ENCODE results near the gene GNG7.
A peak's percentile ranks its signal among the peaks of the same experiment; 100 is the strongest.

GNG7 gene

DNA sequence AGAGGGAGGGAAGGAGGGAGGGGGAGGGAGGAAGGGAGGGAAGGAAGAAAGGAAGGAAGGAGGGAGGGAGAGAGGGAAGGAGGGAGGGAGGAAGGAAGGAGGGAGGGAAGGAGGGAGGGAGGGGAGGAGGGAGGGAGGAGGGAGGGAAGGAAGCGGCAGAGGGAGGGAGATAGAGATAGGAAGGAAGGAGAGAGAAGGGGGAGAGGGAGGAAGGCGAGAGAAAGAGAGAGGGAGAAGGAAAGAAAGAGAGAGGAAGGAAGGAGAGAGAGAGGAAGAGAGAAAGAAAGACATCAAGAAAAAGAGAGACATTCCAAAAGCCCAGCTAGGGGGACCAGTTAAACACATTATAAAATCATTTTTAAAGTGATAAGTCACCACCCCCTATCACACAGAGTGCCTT is 62.5 kb downstream of the GNG7 start:
- DNase-seq, result no peak

DNA sequence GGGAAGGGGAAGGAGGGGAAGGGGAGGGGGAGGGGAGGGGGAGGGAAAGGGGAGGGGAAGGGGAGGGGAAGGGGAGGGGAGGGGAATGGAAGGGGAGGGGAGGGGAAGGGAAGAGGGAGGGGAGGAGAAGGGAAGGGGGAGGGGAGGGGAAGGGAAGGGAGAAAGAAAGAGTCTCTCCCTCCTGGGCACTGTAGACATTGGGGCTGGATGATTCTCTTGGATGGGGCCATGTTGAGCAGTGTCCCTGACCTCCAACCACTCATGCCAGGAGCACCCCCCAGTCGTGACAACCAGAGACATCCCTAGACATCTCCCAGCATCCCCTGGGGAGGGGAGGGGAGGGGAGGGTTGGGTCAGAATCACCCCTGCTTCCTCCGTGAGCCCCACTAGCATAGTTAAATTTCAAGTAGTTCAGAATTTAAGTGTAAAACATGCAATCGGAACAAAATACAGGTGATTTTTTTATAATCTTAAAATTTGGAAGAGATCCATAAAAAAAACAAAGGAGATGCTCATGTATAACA is 64.0 kb downstream of the GNG7 start:
- DNase-seq, result no peak

DNA sequence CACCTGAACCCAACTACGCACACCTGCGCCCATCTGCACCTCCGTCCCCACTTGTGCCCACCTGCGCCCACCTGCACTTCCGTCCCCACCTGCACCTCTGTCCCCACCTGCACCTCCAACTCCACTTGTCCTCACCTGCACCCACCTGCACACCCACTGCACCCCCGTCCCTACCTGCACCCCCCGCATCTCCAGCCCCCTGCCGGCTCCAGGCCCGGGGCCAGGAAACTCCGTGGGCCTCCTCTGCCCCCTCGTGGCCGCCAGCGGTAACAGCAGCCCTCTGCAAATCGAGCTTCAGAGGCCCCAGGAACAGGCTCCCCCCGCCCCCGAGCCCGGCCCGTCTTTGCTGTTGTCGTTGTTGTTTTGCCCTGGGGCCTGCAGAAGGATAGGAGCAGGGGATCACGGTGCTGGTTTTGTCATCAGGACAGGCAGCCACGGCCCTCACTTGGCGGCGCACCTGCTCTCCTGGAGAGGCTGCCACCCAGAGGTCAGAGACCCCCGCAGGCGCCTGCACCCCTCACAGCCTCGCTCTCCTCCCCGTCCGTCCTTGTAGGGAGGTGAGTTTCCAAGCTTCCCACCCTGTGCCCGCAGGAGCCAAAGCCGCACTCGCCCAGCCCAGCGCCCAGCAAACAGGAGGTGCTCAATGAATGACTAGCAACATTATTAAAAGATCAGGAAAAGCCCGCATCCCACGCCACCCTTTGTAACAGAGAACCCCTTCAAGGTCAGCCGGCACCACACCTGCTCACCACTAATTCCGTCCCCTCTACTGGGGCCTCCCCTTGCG is 65.4 kb downstream of the GNG7 start:
- DNase-seq, result peak; percentile 66

DNA sequence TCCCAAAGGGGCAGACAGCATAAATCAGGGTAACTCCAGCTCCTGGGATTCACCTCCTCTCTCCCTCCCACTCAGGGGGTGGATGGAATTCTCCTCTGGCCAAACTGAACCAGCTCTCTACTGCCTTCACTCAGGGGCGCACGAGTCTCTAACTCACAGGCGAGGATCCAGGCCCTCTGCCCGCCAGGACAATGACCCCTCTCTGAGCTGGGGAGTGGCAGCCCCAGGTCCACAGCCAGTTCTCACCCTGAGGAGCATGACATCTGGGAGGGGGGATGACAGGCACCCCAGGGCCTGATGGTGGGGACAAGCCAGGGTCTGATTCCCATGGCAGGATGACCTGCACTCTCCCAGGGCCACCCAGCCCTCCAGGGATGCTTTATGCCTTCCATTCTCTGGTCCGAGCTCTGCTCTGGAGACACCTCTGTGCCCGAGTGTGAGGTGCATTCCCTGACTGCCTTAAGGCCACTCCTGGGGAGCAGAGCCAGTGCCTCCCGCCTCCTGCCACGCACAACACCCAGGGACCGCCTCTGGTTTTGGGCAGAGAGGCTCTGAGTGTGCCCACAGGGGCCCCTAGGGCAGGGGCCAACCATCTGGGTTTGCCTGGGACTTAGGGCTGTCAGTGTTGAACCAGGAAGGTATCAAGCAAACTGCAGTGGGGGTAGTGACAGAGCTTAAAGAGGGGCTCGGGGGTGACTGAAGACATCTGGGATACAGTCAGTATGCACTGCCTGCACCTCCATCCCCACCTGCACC is 66.2 kb downstream of the GNG7 start:
- no peak for DNase-seq

DNA sequence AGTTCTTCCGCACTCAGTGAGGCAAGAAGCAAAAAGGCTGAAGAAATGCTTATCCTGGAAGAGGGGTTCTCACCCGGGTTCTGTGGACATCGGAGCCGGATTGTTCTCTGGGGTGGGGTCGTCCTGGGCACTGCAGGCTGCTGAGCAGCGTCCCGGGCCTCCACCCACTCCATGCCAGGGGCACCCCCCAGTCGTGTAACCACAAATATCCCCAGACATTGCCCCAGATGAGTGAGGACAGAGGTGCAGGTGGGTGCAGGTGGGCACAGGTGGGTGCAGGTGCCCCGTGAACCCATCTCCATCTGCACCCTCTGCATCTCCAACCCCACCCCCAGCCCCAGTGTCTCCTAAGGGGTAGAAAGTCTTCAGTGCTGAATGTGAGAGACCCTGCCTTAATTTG is 67.5 kb downstream of the GNG7 start:
- DNase-seq, result no peak

DNA sequence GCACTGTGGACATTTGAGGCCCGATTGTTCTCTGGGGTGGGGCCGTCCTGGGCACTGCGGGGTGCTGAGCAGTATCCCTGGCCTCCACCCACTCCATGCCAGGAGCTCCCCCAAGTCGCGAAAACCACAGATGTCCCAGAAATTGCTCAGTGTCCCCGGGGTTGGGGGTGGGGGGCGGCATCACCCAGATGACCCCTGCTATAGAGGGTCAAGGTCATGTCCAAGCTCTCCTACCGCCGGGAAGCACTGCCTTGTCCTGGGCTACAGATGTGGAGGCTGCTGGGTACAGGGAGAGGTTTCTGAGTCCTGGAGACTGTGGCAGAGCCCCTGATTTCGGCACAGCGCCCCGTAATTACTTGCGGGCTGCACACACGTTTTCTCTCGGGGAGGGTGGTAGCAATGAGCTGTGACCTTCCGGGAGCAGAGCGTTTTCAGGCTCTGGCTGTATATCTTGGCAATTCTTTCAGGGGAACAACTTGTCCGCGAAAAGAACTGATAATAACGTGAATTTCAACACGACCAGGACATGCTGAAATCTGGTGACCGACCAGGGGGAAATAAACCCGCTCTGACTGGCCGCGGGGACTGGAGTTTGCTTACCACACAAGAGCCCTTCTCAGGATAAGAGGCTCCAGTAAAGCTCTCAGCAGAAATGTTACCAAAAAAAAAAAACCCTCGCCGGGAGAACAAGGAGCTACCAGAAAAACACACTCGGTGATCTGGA is 68.1 kb downstream of the GNG7 start:
- DNase-seq, result no peak

DNA sequence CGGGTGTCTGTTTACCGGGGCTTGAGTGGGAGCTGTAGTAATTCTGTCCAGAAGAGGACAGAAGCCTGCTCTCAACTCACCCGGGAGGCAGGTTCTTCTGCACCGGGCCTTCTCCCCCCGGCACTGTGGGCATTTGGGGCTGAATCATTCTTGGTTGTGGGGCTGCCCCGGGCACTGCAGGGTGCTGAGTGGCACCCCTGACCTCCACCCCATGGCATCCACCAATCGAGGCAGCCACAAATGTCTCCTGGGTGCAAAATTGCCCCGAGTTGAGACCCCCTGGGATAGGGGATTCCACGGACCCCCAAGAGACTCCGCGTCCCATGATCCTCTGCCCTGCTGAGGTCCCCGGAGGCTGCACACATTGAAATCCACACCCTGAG is 68.8 kb downstream of the GNG7 start:
- no peak for DNase-seq

DNA sequence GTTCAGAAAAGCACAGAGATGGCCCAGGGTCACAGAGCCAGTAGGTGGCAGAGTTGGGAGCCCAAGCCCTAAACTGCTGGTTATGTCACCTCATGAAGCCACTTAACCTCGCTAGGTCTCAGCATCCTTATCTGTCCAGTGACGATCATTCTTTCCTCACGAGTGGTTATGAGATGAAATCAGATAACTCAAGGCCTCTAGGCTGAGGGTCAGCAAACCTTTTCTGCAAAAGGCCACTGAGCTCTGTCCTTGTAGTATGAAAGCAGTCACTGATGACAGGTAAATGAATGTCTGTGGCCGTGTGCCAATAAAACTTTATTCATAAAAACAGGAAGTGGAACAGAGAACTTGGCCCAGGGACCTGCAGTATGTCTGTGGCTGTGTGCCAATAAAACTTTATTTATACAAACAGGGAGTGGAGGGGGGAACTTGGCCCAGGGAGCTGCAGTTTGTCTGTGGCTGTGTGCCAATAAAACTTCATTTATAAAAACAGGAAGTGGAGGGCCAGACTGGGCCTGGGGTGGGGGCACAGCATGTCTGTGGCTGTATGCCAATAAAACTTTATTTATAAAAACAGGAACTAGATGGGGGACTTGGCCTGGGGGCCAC is 71.2 kb downstream of the GNG7 start:
- DNase-seq, result no peak

DNA sequence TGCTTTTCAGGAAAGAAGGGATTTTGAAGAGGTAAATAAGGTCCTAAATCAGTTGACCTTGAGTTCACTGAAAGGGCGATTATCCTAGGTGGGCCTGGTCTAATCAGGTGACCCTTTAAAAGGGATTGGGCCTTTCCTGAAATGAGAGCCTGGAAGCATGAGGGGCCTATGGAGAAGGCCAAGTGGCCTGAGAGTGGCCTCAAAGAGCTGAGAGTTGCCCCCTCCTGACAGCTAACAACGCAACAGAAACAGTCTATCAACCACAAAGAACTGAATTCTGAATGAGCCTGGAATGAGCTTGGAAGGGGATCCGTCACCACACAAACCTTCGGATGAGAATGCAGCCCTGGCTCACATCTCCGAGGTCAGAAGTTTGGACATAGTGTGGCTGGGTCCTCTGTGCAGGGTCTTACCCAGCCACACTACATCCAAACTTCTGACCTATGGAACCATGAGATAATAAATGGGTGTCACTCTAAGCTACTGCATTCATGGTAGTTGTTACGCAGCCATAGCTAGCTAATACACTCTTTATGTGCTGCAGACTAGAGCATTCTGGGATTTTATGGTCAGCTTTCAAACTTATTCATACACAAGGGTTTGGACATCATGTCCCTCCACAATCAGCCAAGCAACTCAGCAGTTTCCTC is 72.0 kb downstream of the GNG7 start:
- no peak for DNase-seq

DNA sequence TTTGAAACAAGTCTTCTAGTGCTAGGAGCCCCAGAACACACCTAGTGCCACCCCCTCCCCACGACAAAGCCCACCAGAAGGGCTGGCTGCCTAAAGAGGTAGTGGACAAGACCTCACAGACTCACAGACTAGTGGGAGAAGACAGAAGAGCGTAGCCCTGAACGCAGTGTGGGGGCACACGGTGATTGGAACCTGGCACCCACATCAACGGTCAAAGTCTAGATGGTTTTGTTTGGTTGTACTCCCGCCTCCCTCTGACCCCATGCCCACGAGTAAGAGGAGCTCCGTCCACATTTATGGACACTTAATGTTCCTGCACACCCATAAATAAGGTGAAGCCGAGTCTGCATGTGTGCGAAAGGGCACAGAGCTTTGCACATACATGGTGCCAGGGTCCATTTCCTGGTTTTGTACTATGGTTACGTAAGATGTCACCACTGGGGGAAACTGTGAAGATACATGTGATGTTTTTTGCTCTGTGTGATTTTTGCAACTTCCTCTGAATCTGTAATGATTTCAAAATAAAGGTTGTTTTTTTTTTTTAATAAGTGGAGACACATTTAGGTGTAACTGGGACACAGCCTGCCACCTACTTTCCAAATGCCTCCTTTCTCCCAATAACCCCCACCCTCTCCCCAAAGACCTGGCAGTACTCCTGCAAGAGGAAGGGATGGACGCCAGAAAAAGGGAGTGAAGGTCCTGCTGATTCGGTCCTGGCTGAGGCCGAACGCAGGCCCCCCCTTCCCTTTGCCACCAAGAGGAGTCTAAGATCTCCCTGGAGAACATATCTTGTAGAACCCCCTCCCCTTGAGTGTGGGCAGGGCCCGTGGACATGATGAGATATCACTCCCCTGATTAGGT is 72.8 kb downstream of the GNG7 start:
- DNase-seq, result no peak

DNA sequence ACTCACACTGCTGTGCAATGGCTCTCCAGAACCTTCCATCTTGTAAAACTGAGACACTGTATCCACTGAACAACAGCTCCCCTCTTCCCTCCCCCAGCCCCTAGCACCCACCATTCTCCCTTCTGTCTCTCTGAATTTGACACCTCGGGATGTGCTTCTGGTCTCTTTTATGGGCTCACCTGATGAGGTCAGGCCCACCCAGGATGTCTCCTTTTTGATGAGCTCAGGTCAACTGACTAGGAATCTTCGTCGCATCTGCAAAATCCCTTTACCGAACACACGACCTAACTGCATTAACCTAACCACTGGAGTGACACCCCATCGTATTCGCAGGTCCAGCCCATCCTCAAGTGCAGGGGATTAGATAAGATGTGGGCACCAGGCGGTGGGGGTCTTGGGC is 73.9 kb downstream of the GNG7 start:
- DNase-seq, result no peak

DNA sequence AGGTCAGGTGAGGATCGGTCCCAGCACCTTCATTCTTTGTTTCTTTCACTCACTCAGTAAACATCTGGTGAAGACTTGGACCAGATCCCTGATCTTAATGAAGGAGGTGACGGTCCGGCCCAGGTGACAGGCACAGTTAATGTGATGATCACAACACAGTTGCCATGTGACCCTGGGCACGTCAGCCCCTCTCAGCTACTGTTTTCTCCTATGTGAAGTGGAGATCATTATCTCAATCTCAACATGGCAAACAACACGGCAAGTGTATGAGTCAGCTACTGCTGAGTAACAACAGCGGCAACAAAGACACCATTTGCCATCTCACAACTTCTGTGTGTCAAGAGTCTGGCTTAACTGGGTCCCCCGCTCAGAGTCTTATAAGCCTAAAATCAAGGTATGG is 74.6 kb downstream of the GNG7 start:
- DNase-seq, result no peak

DNA sequence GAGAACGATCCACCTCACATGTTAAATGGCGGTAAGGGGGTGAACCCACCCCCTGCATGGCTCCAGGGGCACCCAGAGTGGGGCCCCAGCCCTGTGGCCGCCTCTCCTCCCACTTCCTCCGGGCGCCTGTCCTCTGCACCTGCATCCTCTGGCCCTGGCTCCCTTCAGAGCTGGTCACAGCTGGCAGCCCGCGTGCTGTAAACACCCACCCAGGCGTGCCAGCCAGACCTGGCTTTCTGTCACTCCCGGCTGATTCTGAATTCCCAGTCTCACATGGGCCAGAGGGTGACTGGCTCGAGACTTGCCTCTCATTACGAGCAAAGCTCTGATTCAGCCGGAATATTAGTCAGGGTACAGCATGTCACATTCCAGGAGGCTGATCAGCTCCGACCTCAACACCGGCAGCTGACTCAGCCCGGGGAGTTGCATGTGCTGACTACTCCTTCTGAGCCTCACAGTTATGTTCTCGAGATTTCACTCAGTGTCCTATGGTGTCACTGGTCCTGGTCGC is 75.1 kb downstream of the GNG7 start:
- DNase-seq, result peak; percentile 64

DNA sequence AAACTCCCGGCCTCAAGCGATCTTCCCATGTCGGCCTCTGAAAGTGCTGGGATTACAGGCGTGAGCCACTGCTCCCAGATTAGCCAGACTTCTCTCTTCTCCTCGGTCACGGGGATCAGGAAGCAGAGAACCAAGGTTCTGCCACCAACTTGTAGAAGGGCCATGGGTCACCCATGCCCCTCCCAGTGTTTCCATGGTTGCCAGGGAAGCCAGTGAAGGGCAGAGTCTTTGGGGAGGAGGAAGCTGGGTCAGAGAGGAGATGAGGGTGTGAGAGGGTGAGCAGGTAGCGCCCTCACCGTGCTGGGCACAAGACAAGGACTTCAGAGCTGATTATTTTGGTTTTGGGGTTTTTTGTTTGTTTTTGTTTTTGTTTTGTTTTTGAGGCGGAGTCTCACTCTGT is 77.1 kb downstream of the GNG7 start:
- DNase-seq, result no peak

DNA sequence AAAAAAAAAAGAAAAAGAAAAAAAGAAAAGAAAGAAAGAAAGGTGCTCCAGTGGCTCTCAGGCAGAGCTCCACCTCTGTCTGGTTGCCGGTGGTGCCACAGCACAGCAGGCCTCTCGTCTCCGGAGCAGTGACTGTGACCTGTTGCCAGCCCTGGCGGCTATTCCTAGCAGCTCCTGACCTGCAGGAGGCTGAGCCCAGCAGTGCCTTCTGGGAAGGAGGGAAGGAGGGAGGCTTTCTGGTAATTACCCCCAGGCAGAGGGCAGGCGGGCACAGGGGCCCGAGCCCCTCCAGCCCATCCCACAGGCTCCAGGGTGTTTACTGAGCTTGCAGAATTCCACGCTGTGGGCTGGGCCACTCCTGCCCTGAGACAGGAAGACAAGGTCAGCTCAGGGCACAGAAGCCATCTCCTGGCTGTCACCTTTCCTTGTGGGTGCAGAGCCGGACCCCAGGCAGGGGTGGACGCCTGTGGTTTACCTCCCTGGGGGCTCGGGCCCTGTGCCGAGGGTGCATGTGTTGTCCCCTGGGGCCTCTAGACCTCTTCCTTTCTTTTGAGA is 77.9 kb downstream of the GNG7 start:
- no peak for DNase-seq

DNA sequence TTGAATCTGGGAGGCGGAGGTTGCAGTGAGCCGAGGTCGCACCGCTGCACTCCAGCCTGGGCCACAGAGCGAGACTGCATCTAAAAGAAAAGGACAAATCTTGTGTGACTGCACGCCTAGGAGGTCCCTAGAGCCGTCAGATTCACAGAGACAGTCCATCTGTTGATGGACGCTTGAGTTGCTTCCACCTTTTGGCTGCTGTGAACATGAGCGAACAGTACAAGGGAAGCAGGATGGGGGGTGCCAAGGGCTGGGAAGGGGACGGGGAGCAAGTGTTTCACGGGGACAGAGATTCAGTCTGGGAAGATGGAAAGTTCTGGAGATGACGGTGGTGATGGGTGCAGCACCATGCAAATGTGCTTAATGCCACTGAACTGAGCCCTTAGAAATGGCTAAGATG is 78.7 kb downstream of the GNG7 start:
- DNase-seq, result no peak

DNA sequence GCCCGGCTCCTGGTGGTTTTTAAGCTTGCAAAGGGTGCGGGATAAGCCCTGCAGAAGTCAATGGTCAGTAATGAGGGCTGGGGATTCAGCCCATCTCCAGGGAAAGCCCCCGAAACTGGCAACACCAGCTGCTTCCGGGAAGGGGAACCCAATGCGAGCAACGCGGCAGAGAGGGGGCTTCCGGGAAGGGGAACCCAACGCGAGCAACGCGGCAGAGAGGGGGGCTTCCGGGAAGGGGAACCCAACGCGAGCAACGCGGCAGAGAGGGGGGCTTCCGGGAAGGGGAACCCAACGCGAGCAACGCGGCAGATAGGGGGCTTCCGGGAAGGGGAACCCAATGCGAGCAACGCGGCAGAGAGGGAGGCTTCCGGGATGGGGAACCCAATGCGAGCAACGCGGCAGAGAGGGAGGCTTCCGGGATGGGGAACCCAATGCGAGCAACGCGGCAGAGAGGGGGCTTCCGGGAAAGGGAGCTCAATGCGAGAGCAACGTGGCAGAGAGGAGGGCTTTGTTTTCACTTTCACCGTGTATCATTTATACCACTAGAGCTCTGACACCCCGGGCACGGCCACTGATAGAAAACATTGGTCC is 80.0 kb downstream of the GNG7 start:
- peak; percentile 33 for DNase-seq

DNA sequence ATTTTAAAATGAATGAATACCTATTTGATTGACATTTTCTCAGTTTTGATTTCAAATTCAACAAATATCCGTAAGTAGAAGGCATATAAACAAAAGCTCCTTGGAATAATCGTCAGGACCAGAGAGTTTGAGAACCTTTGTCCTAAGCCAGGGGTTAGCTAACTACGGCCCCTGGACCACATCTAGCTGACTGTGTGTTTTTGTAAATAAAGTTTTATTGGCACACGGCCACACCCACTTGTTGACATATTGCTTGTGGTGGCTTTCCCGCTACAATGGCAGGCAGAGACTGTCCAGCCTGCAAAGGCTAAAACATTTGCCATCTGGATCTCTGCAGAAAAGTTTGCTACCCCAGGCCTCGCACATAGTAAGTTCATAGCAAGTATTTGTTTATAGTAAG is 83.4 kb downstream of the GNG7 start:
- DNase-seq, result no peak

DNA sequence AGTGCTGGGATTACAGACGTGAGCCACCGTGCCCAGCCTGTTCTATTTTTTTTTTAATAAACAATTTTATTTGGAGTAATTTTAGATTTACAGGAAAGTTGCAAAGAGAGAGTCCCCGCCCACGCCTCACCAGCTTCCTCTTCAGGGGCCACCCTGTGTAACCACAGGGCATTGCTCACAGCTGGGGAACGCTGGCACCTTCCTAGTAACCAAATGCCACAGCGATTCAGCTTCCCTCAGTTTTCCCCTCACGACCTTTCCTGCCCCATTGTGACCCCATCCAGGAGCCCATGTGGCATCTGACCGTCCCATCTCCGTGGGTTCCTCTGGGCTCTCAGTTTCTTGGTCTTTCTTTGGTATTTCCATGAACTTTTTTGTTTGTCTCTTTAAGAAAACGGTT is 83.9 kb downstream of the GNG7 start:
- DNase-seq, result peak; percentile 72

DNA sequence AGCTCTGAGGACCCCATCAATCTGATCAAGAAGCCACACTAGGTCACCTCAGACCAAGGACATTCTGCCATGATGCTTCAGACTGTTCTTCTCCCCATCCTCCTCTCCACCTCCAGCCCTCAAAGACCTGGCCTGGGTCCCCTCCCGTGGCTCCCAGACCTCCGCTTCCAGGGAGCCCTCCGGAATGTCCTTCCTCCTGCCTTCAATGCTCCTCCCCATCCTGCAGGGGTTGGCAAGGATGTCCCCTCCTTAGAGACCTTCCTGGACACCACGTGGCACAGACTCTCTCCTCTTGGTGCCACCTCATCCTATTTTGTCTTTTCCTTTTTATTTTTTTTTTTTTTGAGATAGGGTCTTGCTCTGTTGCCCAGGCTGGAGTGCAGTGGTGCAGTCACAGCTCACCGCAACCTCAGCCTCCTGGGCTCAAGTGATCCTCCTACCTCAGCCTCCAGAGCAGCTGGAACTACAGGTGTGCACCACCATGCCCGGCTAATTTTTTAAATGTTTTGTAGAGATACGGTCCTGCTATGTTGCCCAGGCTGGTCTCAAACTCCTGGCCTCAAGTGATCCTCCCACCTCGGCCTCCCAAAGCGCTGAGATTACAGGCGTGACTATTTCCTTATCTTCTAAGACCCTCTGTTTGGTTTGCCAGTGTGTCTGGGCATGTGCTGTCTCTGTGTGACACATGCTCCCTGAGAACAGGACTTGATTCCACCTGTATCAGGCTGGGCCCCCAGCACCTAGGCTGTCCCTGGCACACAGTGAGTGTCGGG is 84.9 kb downstream of the GNG7 start:
- no peak for DNase-seq

Measured in activated CD4-positive, alpha-beta T cell treated with anti-CD3 and anti-CD28 coated beads, Interleukin-2, amount 50 U/mL, for 16 hours (primary cell).